Ascending aorta (tissue), 2 donors: ENCODE results near the gene AAMP. TPM values are rescaled to one million over a fixed set of nuclear protein-coding genes. Genes with fewer than 3 reads are reported as not detected.

Source experiments
- DNase-seq, 2 donors: peaks; one replicate each; pipeline ENCODE4 v3.0.0-alpha.2; 2019; ENCODE audit warnings: low spot score in 2 of 2
- H3K27ac ChIP-seq, 2 donors: fragments of 200-600 bp; sonication (generic); one replicate each; pipeline ENCODE4 v1.5.1; 2016 to 2017; ENCODE audit warnings: mild to moderate bottlenecking in 1 of 2
- H3K27me3 ChIP-seq: fragments of 200-600 bp; sonication (generic); one replicate; pipeline ENCODE4 v1.5.1; 2017
- H3K36me3 ChIP-seq, 2 donors: fragments of 200-600 bp; sonication (generic); one replicate each; pipeline ENCODE4 v1.5.1; 2016
- H3K4me1 ChIP-seq, 2 donors: fragments of 200-600 bp; sonication (generic); one replicate each; pipeline ENCODE4 v1.5.1; 2016 to 2017; ENCODE audit warnings: mild to moderate bottlenecking in 1 of 2
- H3K4me3 ChIP-seq, 2 donors: fragments of 200-600 bp; sonication (generic); one replicate each; pipeline ENCODE4 v1.5.1; 2016 to 2017; ENCODE audit warnings: mild to moderate bottlenecking in 1 of 2
- H3K9me3 ChIP-seq, 2 donors: fragments of 200-600 bp; sonication (generic); one replicate each; pipeline ENCODE4 v1.5.1; 2016
- CTCF ChIP-seq, 3 experiments: fragments of 200-600 bp in 2 of 3; fragments of 450-650 bp in 1 of 3; sonication (generic) in 2 of 3; IDR thresholded peaks; one replicate each; pipeline ENCODE4 v1.5.1; 2016 to 2019; ENCODE audit warnings: antibody characterized with exemption in 3 of 3, mild to moderate bottlenecking in 1 of 3, moderate library complexity in 1 of 3
- intact Hi-C: fragments of 100-400 bp; cut with DNase I; formaldehyde crosslinking; loops from one replicate; pipeline ENCODE4 v1.15.1; 2023
- total RNA-seq: library from RNA; depleted of rRNA; stranded (reverse); fragments of >200 nt; gene quantifications from one replicate; pipeline ENCODE4 v1.1.0, GENCODE V29; 2016

The AAMP gene
- total RNA-seq, 1 donor from 2014 or later, result 73.7 TPM

GRCh38 chr2:218296847-218297246 lies 26.9 kb upstream of the AAMP start:
- Histone ChIP-seq H3K4me1 (peaks cover 20 to 57% of the 10 kb centered on the region in 2 donors), H3K36me3 (no peaks in the 10 kb centered on the region), H3K27ac (peak overlapping the region; percentile 98 to 99), H3K4me3 (no peak overlapping the region), H3K9me3 (no peaks in the 10 kb centered on the region), H3K27me3 (no peaks in the 10 kb centered on the region)
- intact Hi-C loops, result no loop called here
- DNase-seq, result no peak
- no peak for TF ChIP-seq CTCF (IDR thresholded peaks at IDR 0.05)

GRCh38 chr2:218296200-218296599 lies 26.3 kb upstream of the AAMP start:
- no peaks in the 10 kb centered on the region for H3K9me3 ChIP-seq
- TF ChIP-seq CTCF (IDR thresholded peaks at IDR 0.05), result no peak
- no peaks in the 10 kb centered on the region for H3K27me3 ChIP-seq
- H3K4me3 ChIP-seq, result no peak overlapping the region
- peaks cover 20 to 57% of the 10 kb centered on the region in 2 donors for H3K4me1 ChIP-seq
- DNase-seq, result no peak
- intact Hi-C loops, result no loop called here
- peak overlapping the region; percentile 98 to 99 for H3K27ac ChIP-seq
- no peaks in the 10 kb centered on the region for H3K36me3 ChIP-seq

GRCh38 chr2:218295029-218295428 lies 25.1 kb upstream of the AAMP start:
- intact Hi-C loops, result no loop called here

GRCh38 chr2:218294430-218295022 lies 24.6 kb upstream of the AAMP start:
- Histone ChIP-seq H3K27ac (peak overlapping the region; percentile 98 to 99), H3K27me3 (no peaks in the 10 kb centered on the region), H3K9me3 (no peaks in the 10 kb centered on the region), H3K4me1 (peaks cover 20 to 61% of the 10 kb centered on the region in 2 donors), H3K36me3 (no peaks in the 10 kb centered on the region), H3K4me3 (peak overlapping the region in 1 of 2 donors; percentile 21)
- DNase-seq, result no peak
- intact Hi-C loops, result no loop called here
- no peak for TF ChIP-seq CTCF (IDR thresholded peaks at IDR 0.05)

More at GRCh38 chr2:218295029-218295428, 25.1 kb upstream of the AAMP start:
- Histone ChIP-seq H3K27ac (peak overlapping the region; percentile 98 to 99), H3K9me3 (no peaks in the 10 kb centered on the region), H3K4me3 (peak overlapping the region; percentile 10 to 21), H3K36me3 (no peaks in the 10 kb centered on the region), H3K27me3 (no peaks in the 10 kb centered on the region), H3K4me1 (peaks cover 20 to 59% of the 10 kb centered on the region in 2 donors)
- TF ChIP-seq CTCF (IDR thresholded peaks at IDR 0.05), result no peak
- DNase-seq, result no peak

- Histone ChIP-seq H3K27ac (peak overlapping the region; percentile 98 to 99), H3K36me3 (no peaks in the 10 kb centered on the region), H3K4me1 (peaks cover 21 to 68% of the 10 kb centered on the region in 2 donors), H3K9me3 (no peaks in the 10 kb centered on the region), H3K27me3 (no peaks in the 10 kb centered on the region), H3K4me3 (no peak overlapping the region)
- DNase-seq, result no peak
- no peak for TF ChIP-seq CTCF (IDR thresholded peaks at IDR 0.05)
- intact Hi-C loops, result loop anchor here (2.0 kb wide), 1 partner anchor 103 kb away; no protein-coding TSS in a partner anchor
These were observed 23.9 kb upstream of the AAMP start for GRCh38 chr2:218293715-218294429.
